Body of pancreas (tissue), 4 donors: ENCODE data around the gene EIF3I. TPM values are rescaled to one million over a fixed set of nuclear protein-coding genes. Genes with fewer than 3 reads are reported as not detected.

ENCODE experiments used
- ATAC-seq: fragments of 150-250 bp; one replicate; pipeline ENCODE4 v1.9.1; 2016
- DNase-seq, 4 donors: peaks; one replicate each; pipeline ENCODE4 v3.0.0-alpha.2; 2019
- H3K27ac ChIP-seq, 4 donors: fragments of 200-600 bp; sonication (generic); 1 replicate in 3 of 4; 2 replicates in 1 of 4; pipeline versions ENCODE4 v1.5.1 to v1.6.1; 2016 to 2019; ENCODE audit warnings: mild to moderate bottlenecking in 1 of 4, mixed read lengths in 1 of 4, moderate library complexity in 1 of 4
- H3K27me3 ChIP-seq, 2 donors: fragments of 200-600 bp; sonication (generic); one replicate each; pipeline ENCODE4 v1.6.0; 2016; ENCODE audit warnings: mild to moderate bottlenecking in 1 of 2
- H3K36me3 ChIP-seq, 2 donors: fragments of 200-600 bp; sonication (generic); replicated peaks in 1 of 2; 2 replicates each; pipeline ENCODE4 v1.5.1; 2016; ENCODE audit warnings: low read depth in 2 of 2; ENCODE audit not compliant: insufficient read depth in 1 of 2
- H3K4me1 ChIP-seq: fragments of 200-600 bp; sonication (generic); one replicate; pipeline ENCODE4 v1.6.0; 2016
- H3K4me3 ChIP-seq, 2 donors: fragments of 200-600 bp; sonication (generic); 1 replicate in 1 of 2; 2 replicates in 1 of 2; pipeline ENCODE4 v1.5.1; 2016 to 2019
- H3K9me3 ChIP-seq, 3 donors: fragments of 200-600 bp; sonication (generic); 1 replicate in 2 of 3; 2 replicates in 1 of 3; pipeline ENCODE4 v1.5.1; 2016
- CTCF ChIP-seq, 7 experiments: fragments of 450-650 bp in 4 of 7; fragments of 200-600 bp in 3 of 7; sonication (generic) in 3 of 7; IDR thresholded peaks; one replicate each; pipeline ENCODE4 v1.5.1; 2016 to 2019; ENCODE audit warnings: antibody characterized with exemption in 7 of 7
- POLR2A ChIP-seq, 3 donors: fragments of 450-650 bp; IDR thresholded peaks; one replicate each; pipeline ENCODE4 v1.6.1; 2016; ENCODE audit warnings: antibody characterized with exemption in 3 of 3, mild to moderate bottlenecking in 2 of 3
- WGBS, 2 donors: methylation state at CpG; one replicate each; pipeline ENCODE4 v1.1.5; 2017; 5-methylcytosine and 5-hydroxymethylcytosine counted together
- intact Hi-C: fragments of 100-400 bp; cut with DNase I; formaldehyde crosslinking; loops from one replicate; pipeline ENCODE4 v1.15.1; 2023
- total RNA-seq, 2 donors: library from RNA; depleted of rRNA; stranded (reverse); fragments of >200 nt; gene quantifications; one replicate each; pipeline ENCODE4 v1.1.0, GENCODE V29; 2016

EIF3I gene
- total RNA-seq, 2 donors from 2014 or later, result 69.5 to 81.7 TPM

GRCh38 chr1:32197074-32197473 is 25.1 kb upstream of the EIF3I start:
- Histone ChIP-seq H3K27me3 (no peaks in the 10 kb centered on the region), H3K4me3 (no peak overlapping the region), H3K4me1 (peaks cover 30% of the 10 kb centered on the region), H3K9me3 (no peaks in the 10 kb centered on the region), H3K27ac (no peak overlapping the region), H3K36me3 (peaks cover 27 to 28% of the 10 kb centered on the region in 2 donors)
- DNase-seq (no peak), ATAC-seq (no peak)
- 81 to 100% methylated on average over 1 of the region's 1 CpG for WGBS, 2 donors
- TF ChIP-seq POLR2A (IDR thresholded peaks at IDR 0.05), result no peak
- TF ChIP-seq CTCF (IDR thresholded peaks at IDR 0.05), result no peak
- intact Hi-C loops, result no loop called here

- Histone ChIP-seq H3K9me3 (no peaks in the 10 kb centered on the region), H3K4me1 (peaks cover 31% of the 10 kb centered on the region), H3K27me3 (no peaks in the 10 kb centered on the region), H3K27ac (no peak overlapping the region), H3K36me3 (peaks cover 20 to 22% of the 10 kb centered on the region in 2 donors), H3K4me3 (no peak overlapping the region)
- 39 to 53% methylated on average over 6 of the region's 6 CpGs for WGBS, 2 donors
- DNase-seq (no peak), ATAC-seq (no peak)
- intact Hi-C loops, result no loop called here
- no peak for TF ChIP-seq POLR2A (IDR thresholded peaks at IDR 0.05)
- no peak for TF ChIP-seq CTCF (IDR thresholded peaks at IDR 0.05)
These were observed 24.4 kb upstream of the EIF3I start for GRCh38 chr1:32197837-32198236.

- TF ChIP-seq POLR2A (IDR thresholded peaks at IDR 0.05) (no peak), CTCF (IDR thresholded peaks at IDR 0.05) (no peak)
- ATAC-seq, result no peak
- 77 to 83% methylated on average over 3 of the region's 3 CpGs for WGBS, 2 donors
- H3K4me3 ChIP-seq, result no peak overlapping the region
- H3K36me3 ChIP-seq, result peaks cover 15 to 17% of the 10 kb centered on the region in 2 donors
- H3K27me3 ChIP-seq, result no peaks in the 10 kb centered on the region
- intact Hi-C loops, result no loop called here
- peaks cover 31% of the 10 kb centered on the region for H3K4me1 ChIP-seq
- H3K27ac ChIP-seq, result no peak overlapping the region
- no peaks in the 10 kb centered on the region for H3K9me3 ChIP-seq
- no peak for DNase-seq
These were observed 23.8 kb upstream of the EIF3I start for GRCh38 chr1:32198237-32199042.

GRCh38 chr1:32199043-32199716 is 23.0 kb upstream of the EIF3I start:
- Histone ChIP-seq H3K36me3 (peaks cover 7 to 11% of the 10 kb centered on the region in 2 donors), H3K27me3 (no peaks in the 10 kb centered on the region), H3K9me3 (no peaks in the 10 kb centered on the region), H3K4me1 (peaks cover 31% of the 10 kb centered on the region), H3K4me3 (no peak overlapping the region), H3K27ac (peak overlapping the region; percentile 72 to 77 (median 74))
- intact Hi-C loops, result no loop called here
- 56 to 83% methylated on average over 2 to 4 of the region's 4 CpGs for WGBS, 2 donors
- DNase-seq (no peak), ATAC-seq (no peak)
- TF ChIP-seq POLR2A (IDR thresholded peaks at IDR 0.05) (no peak), CTCF (IDR thresholded peaks at IDR 0.05) (no peak)
